Breast epithelium (tissue), 4 donors: ENCODE results near the gene AP1S3. TPM values are rescaled to one million over a fixed set of nuclear protein-coding genes. Genes with fewer than 3 reads are reported as not detected.

ENCODE experiments used
- DNase-seq, 2 donors: peaks; one replicate each; pipeline ENCODE4 v3.0.0-alpha.2; 2019; ENCODE audit warnings: low spot score in 2 of 2
- H3K27ac ChIP-seq, 2 donors: fragments of 200-600 bp; sonication (generic) in 1 of 2; one replicate each; pipeline ENCODE4 v1.5.1; 2016 to 2019; ENCODE audit warnings: mild to moderate bottlenecking in 1 of 2
- H3K27me3 ChIP-seq, 2 donors: fragments of 200-600 bp; sonication (generic) in 1 of 2; one replicate each; pipeline versions ENCODE4 v1.5.1 to v1.6.0; 2017 to 2019; ENCODE audit warnings: control low read depth in 1 of 2, mild to moderate bottlenecking in 1 of 2
- H3K36me3 ChIP-seq: fragments of 200-600 bp; one replicate; pipeline ENCODE4 v1.5.1; 2019
- H3K4me1 ChIP-seq, 2 donors: fragments of 200-600 bp; sonication (generic); one replicate each; pipeline ENCODE4 v1.5.1; 2016 to 2019; ENCODE audit warnings: control low read depth in 1 of 2
- H3K4me3 ChIP-seq, 3 donors: fragments of 200-600 bp; sonication (generic); 1 replicate in 2 of 3; 2 replicates in 1 of 3; pipeline ENCODE4 v1.5.1; 2016 to 2019; ENCODE audit warnings: mild to moderate bottlenecking in 3 of 3, moderate library complexity in 2 of 3
- H3K9me3 ChIP-seq, 2 donors: fragments of 200-600 bp; sonication (generic) in 1 of 2; one replicate each; pipeline ENCODE4 v1.5.1; 2016 to 2019; ENCODE audit warnings: control low read depth in 1 of 2
- POLR2A ChIP-seq: fragments of 450-650 bp; IDR thresholded peaks from one replicate; pipeline ENCODE4 v1.6.1; 2016; ENCODE audit warnings: antibody characterized with exemption, mild to moderate bottlenecking, moderate library complexity
- POLR2AphosphoS5 ChIP-seq, 3 donors: sonication (generic); formaldehyde crosslinking; IDR thresholded peaks; one replicate each; pipeline ENCODE4 v1.6.1; 2017; ENCODE audit warnings: antibody characterized with exemption in 3 of 3
- intact Hi-C: fragments of 100-400 bp; cut with DNase I; formaldehyde crosslinking; loops from one replicate; pipeline ENCODE4 v1.15.1; 2023; ENCODE audit warnings: low total_unique reads
- total RNA-seq, 3 donors: library from RNA; depleted of rRNA; stranded (reverse); fragments of >200 nt; gene quantifications; one replicate each; pipeline ENCODE4 v1.1.0, GENCODE V29; 2016
- TF ChIP-seq, protein P1 (sequence below), 3 donors: fragments of 450-650 bp; IDR thresholded peaks; one replicate each; pipeline ENCODE4 v1.5.1; 2016 to 2017; ENCODE audit warnings: antibody characterized with exemption in 3 of 3, mild to moderate bottlenecking in 3 of 3, moderate library complexity in 3 of 3

AP1S3 gene
- 1 to 10 TPM; 2.1 to 9.5 (median 4.7) TPM for total RNA-seq

DNA sequence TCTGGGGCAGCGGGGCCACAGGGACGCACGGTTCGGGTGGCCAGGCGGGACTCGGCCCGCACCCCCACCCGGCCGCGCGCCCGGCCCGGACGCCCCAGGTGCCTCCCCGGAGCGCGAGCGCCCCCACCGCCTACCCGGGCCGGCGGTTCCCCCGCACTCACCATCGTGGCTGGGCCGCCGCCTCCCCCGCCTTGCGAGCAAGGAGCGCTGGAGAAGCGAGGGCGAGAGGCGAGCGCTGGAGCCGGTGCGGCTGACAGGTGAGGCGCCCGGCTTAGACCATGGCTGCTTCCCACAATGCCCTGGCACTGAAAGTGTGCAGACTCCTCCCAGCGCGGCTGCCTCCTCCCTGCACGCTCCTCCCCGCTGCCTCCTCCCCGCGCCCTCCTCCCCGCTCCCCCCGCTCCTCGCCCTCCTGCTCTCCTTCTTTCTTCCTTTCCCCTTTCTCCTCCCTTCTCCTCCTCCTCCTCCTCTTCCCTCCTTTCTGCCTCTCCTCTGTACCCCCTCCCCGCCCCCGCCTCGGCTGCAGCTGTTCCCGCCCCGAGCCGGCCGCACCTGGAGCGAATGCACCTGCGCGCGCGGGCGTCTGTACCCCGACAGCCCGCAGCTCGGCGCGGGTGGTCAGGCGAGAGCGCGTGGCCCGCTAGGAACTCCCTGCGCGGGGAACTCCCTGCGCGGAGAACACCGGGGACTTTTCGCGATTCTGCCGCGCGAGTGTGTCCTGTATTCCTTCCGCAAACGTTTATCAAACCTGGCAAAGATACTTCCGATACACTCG, at the start of gene AP1S3:
TSS of gene AP1S3 (minus strand) at position 296 of the 775 bp plus-strand sequence. CDS start at position 164, 132 bp downstream.
- intact Hi-C loops = no loop called here

DNA sequence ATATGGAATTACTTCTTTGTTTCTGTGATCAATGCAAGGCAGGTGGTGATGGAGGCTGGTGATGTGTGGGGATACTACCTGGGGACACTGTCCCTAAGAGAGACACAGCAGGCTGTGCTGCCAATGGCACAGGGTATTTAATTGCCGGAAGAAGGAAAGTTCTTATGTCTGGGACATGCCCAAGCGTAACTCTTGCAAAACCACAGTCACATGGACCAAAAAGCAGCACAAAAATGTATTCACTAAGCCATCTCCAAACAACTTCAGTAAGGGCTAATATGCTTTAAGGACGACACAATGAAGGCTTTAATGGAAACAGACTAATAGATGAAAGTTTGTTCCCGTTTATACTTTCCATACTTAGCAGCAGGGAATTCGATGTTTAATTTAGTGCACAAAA, 49.7 kb upstream of the AP1S3 start:
- peak in 1 of 2 donors; percentile 44 for DNase-seq
- intact Hi-C loops = no loop called here
- TF ChIP-seq, protein P1, sequence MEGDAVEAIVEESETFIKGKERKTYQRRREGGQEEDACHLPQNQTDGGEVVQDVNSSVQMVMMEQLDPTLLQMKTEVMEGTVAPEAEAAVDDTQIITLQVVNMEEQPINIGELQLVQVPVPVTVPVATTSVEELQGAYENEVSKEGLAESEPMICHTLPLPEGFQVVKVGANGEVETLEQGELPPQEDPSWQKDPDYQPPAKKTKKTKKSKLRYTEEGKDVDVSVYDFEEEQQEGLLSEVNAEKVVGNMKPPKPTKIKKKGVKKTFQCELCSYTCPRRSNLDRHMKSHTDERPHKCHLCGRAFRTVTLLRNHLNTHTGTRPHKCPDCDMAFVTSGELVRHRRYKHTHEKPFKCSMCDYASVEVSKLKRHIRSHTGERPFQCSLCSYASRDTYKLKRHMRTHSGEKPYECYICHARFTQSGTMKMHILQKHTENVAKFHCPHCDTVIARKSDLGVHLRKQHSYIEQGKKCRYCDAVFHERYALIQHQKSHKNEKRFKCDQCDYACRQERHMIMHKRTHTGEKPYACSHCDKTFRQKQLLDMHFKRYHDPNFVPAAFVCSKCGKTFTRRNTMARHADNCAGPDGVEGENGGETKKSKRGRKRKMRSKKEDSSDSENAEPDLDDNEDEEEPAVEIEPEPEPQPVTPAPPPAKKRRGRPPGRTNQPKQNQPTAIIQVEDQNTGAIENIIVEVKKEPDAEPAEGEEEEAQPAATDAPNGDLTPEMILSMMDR (IDR thresholded peaks at IDR 0.05) = no peak
- TF ChIP-seq POLR2AphosphoS5 (IDR thresholded peaks at IDR 0.05) = no peak
- Histone ChIP-seq H3K27me3 (no peaks in the 10 kb centered on the region), H3K27ac (peak overlapping the region in 1 of 2 donors; percentile 25), H3K9me3 (no peaks in the 10 kb centered on the region), H3K4me1 (no peaks in the 10 kb centered on the region), H3K36me3 (no peaks in the 10 kb centered on the region), H3K4me3 (no peak overlapping the region)

More for the DNA sequence above, at the start of gene AP1S3:
- H3K4me1 ChIP-seq = no peaks in the 10 kb centered on the region
- DNase-seq = peak; percentile 44 to 77
- H3K4me3 ChIP-seq = peak within 1 kb of the TSS; percentile 57 to 93 (median 79)
- no peaks in the 10 kb centered on the region for H3K9me3 ChIP-seq
- TF ChIP-seq POLR2A (no peak), POLR2AphosphoS5 (IDR thresholded peaks at IDR 0.05) (no peak)
- TF ChIP-seq, protein P1 (IDR thresholded peaks at IDR 0.05) = no peak
- no peaks in the 10 kb centered on the region for H3K36me3 ChIP-seq
- H3K27ac ChIP-seq = peak within 1 kb of the TSS; percentile 52 to 73
- no peaks in the 10 kb centered on the region for H3K27me3 ChIP-seq

DNA sequence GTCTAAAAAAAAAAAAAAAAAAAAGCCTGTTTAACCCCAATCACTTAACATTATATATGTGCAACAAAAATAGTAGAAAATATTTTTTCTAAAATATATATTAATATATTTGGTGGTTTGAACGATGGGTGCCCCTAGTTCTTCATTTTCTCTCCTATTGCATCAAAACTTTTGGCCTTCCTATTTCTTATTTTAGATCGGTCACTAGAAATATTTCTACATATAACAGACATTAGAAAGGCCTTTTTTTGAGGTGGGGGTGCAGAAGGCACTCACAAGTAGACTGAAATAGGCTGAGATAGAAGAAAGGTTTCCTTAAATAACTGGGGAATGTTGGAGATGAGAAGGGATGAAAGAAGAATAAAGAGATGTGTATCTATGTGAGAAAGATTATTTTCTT, 49.3 kb upstream of the AP1S3 start:
- H3K36me3 ChIP-seq = no peaks in the 10 kb centered on the region
- no peak for TF ChIP-seq POLR2A
- TF ChIP-seq POLR2AphosphoS5 (IDR thresholded peaks at IDR 0.05) = no peak
- TF ChIP-seq, protein P1 (IDR thresholded peaks at IDR 0.05) = no peak
- intact Hi-C loops = no loop called here
- no peaks in the 10 kb centered on the region for H3K27me3 ChIP-seq
- H3K4me1 ChIP-seq = no peaks in the 10 kb centered on the region
- H3K9me3 ChIP-seq = no peaks in the 10 kb centered on the region
- no peak for DNase-seq
- no peak overlapping the region for H3K4me3 ChIP-seq
- peak overlapping the region in 1 of 2 donors; percentile 25 for H3K27ac ChIP-seq

DNA sequence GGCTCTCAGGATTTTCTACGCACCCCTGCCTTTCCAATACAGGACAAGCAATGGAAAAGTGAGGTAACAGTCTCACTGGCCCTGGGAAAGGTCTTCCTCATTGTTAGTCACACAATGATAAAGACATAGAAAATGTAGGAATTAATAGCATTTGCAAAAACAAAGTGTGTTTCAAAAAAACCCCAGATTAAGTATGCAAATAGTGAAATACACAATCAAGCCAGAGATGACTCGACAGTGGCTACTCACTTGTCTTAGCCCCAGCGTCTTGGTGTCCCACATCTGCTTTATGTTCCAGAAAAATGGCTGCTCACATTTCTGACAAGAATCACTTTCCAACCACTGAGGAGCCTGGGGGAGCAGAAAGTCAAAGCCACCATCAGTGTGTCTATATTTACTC, 47.0 kb upstream of the AP1S3 start:
- no peak for TF ChIP-seq POLR2AphosphoS5 (IDR thresholded peaks at IDR 0.05)
- TF ChIP-seq, protein P1 (IDR thresholded peaks at IDR 0.05) = no peak
- no peak for TF ChIP-seq POLR2A
- intact Hi-C loops = no loop called here

DNA sequence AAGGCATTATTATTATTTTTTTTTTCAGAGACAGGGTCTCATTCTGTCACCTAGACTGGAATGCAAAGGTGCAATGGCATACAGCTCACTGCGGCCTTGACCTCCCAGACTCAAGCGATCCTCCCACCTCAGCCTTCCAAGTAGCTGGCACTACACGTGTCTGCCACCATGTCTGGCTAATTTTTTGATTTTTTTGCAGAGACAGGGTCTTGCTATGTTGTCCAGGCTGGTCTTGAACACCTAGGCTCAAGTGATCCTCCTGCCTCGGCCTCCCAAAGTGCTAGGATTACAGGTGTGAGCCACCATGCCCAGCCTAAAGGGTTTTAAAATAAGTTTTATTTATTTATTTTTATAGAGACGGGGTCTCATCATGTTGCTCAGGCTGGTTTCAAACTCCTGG, 45.3 kb upstream of the AP1S3 start:
- Histone ChIP-seq H3K27ac (no peak overlapping the region), H3K9me3 (no peaks in the 10 kb centered on the region), H3K4me3 (no peak overlapping the region), H3K36me3 (no peaks in the 10 kb centered on the region), H3K4me1 (no peaks in the 10 kb centered on the region), H3K27me3 (no peaks in the 10 kb centered on the region)
- DNase-seq = no peak
- intact Hi-C loops = no loop called here
- TF ChIP-seq, protein P1 (IDR thresholded peaks at IDR 0.05) = no peak
- no peak for TF ChIP-seq POLR2A
- no peak for TF ChIP-seq POLR2AphosphoS5 (IDR thresholded peaks at IDR 0.05)

More for the DNA sequence above, 47.0 kb upstream of the AP1S3 start:
- Histone ChIP-seq H3K4me1 (no peaks in the 10 kb centered on the region), H3K27me3 (no peaks in the 10 kb centered on the region), H3K36me3 (no peaks in the 10 kb centered on the region), H3K9me3 (no peaks in the 10 kb centered on the region), H3K27ac (no peak overlapping the region), H3K4me3 (no peak overlapping the region)
- no peak for DNase-seq
